GM21723 (cell line): ENCODE measurements around the gene COL4A3.
A peak's percentile ranks its signal among the peaks of the same experiment; 100 is the strongest.

Experiments used
- ATAC-seq: cut with Tn5 transposase; IDR thresholded peaks from one replicate; pipeline ENCODE4 v1.9.1; 2021; ENCODE audit warnings: mild to moderate bottlenecking, moderate library complexity; ENCODE audit not compliant: unreplicated experiment

Gene COL4A3

GRCh38 chr2:227285741-227286236, 121.4 kb downstream of the COL4A3 start:
- no peak for ATAC-seq

GRCh38 chr2:227287771-227288170, 123.3 kb downstream of the COL4A3 start:
- ATAC-seq = no peak

GRCh38 chr2:227292314-227292713, 127.9 kb downstream of the COL4A3 start:
- no peak for ATAC-seq

- no peak for ATAC-seq
Observed at GRCh38 chr2:227293531-227293930, 129.1 kb downstream of the COL4A3 start.

GRCh38 chr2:227295806-227296205, 131.4 kb downstream of the COL4A3 start:
- no peak for ATAC-seq

GRCh38 chr2:227296671-227297405, 132.4 kb downstream of the COL4A3 start:
- ATAC-seq = no peak

- ATAC-seq = no peak
Observed at GRCh38 chr2:227301523-227301922, 137.1 kb downstream of the COL4A3 start.

GRCh38 chr2:227308784-227309183, 144.4 kb downstream of the COL4A3 start:
- ATAC-seq = peak; percentile 96

- no peak for ATAC-seq
Observed at GRCh38 chr2:227310756-227311110, 146.3 kb downstream of the COL4A3 start.

- ATAC-seq = no peak
Observed at GRCh38 chr2:227311861-227312506, 147.6 kb downstream of the COL4A3 start.

- ATAC-seq = no peak
Observed at GRCh38 chr2:227312579-227312978, 148.2 kb downstream of the COL4A3 start.

- no peak for ATAC-seq
Observed at GRCh38 chr2:227313310-227313709, 148.9 kb downstream of the COL4A3 start.

- ATAC-seq = no peak
Observed at GRCh38 chr2:227317834-227318233, 153.4 kb downstream of the COL4A3 start.

- no peak for ATAC-seq
Observed at GRCh38 chr2:227320305-227321094, 156.1 kb downstream of the COL4A3 start.

- no peak for ATAC-seq
Observed at GRCh38 chr2:227322530-227323205, 158.2 kb downstream of the COL4A3 start.

- no peak for ATAC-seq
Observed at GRCh38 chr2:227323818-227324217, 159.4 kb downstream of the COL4A3 start.

- peak; percentile 21 for ATAC-seq
Observed at GRCh38 chr2:227324642-227324994, 160.2 kb downstream of the COL4A3 start.

GRCh38 chr2:227324995-227325838, 160.8 kb downstream of the COL4A3 start, which contains the start of gene MFF:
MFF (plus strand) TSS chr2:227325251; CDS start chr2:227330666, 5,415 bp downstream.
- ATAC-seq = peak; percentile 97

- peak; percentile 22 for ATAC-seq
Observed at GRCh38 chr2:227325839-227326195, 161.4 kb downstream of the COL4A3 start.

- no peak for ATAC-seq
Observed at GRCh38 chr2:227326783-227327182, 162.4 kb downstream of the COL4A3 start.
